ENCODE data around the gene CKS1B. TPM values are rescaled to one million over a fixed set of nuclear protein-coding genes. Genes with fewer than 3 reads are reported as not detected.
A peak's percentile ranks its signal among the peaks of the same experiment; 100 is the strongest.

CKS1B gene
- total RNA-seq, 1 experiment from 2014 or later: 222 TPM

- H3K4me3 ChIP-seq: no peak overlapping the region
- DNase-seq: no peak
- H3K9me3 ChIP-seq: no peaks in the 10 kb centered on the region
- no peaks in the 10 kb centered on the region for H3K27me3 ChIP-seq
- H3K36me3 ChIP-seq: peaks cover 83% of the 10 kb centered on the region
These were observed 37.0 kb downstream of the CKS1B start for GRCh38 chr1:155011437-155012025.

GRCh38 chr1:155012026-155012546 is 37.6 kb downstream of the CKS1B start:
- DNase-seq: peak; percentile 62
- Histone ChIP-seq H3K4me3 (no peak overlapping the region), H3K27me3 (no peaks in the 10 kb centered on the region)

GRCh38 chr1:155012776-155013602 is 38.5 kb downstream of the CKS1B start:
- no peak for DNase-seq
- Histone ChIP-seq H3K27me3 (no peaks in the 10 kb centered on the region), H3K36me3 (peaks cover 77% of the 10 kb centered on the region), H3K9me3 (no peaks in the 10 kb centered on the region), H3K4me3 (no peak overlapping the region)

More at GRCh38 chr1:155012026-155012546, 37.6 kb downstream of the CKS1B start:
- H3K36me3 ChIP-seq: peaks cover 82% of the 10 kb centered on the region
- no peaks in the 10 kb centered on the region for H3K9me3 ChIP-seq

- H3K36me3 ChIP-seq: peaks cover 74% of the 10 kb centered on the region
- no peak overlapping the region for H3K4me3 ChIP-seq
- no peaks in the 10 kb centered on the region for H3K9me3 ChIP-seq
- no peak for DNase-seq
- H3K27me3 ChIP-seq: no peaks in the 10 kb centered on the region
These were observed 39.2 kb downstream of the CKS1B start for GRCh38 chr1:155013632-155014031.

DNA sequence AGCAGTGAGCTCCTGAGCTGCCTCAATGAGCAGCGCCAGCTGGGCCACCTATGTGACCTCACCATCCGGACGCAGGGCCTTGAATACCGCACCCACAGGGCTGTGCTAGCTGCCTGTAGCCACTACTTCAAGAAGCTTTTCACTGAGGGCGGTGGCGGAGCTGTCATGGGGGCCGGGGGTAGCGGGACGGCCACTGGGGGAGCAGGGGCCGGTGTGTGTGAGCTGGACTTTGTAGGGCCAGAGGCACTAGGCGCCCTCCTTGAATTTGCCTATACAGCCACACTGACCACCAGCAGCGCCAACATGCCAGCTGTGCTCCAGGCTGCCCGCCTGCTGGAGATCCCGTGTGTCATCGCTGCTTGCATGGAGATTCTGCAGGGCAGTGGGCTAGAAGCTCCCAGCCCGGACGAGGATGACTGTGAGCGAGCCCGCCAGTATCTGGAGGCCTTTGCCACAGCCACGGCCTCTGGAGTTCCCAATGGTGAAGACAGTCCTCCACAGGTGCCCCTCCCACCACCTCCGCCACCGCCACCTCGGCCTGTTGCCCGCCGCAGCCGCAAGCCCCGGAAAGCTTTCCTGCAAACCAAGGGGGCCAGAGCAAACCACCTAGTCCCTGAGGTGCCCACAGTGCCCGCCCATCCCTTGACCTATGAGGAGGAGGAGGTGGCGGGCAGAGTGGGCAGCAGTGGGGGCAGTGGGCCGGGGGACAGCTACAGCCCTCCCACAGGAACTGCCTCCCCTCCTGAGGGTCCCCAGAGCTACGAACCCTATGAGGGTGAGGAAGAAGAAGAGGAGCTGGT is 40.4 kb downstream of the CKS1B start:
- Histone ChIP-seq H3K36me3 (peaks cover 75% of the 10 kb centered on the region), H3K4me3 (no peak overlapping the region), H3K27me3 (no peaks in the 10 kb centered on the region), H3K9me3 (no peaks in the 10 kb centered on the region)
- DNase-seq: no peak

GRCh38 chr1:155015527-155016230 is 41.2 kb downstream of the CKS1B start:
- Histone ChIP-seq H3K4me3 (no peak overlapping the region), H3K9me3 (no peaks in the 10 kb centered on the region), H3K36me3 (peaks cover 70% of the 10 kb centered on the region), H3K27me3 (no peaks in the 10 kb centered on the region)
- no peak for DNase-seq

- H3K9me3 ChIP-seq: no peaks in the 10 kb centered on the region
- H3K36me3 ChIP-seq: peaks cover 65% of the 10 kb centered on the region
- no peaks in the 10 kb centered on the region for H3K27me3 ChIP-seq
- DNase-seq: no peak
- no peak overlapping the region for H3K4me3 ChIP-seq
These were observed 41.9 kb downstream of the CKS1B start for GRCh38 chr1:155016231-155016831.

GRCh38 chr1:155017041-155017945 is 42.8 kb downstream of the CKS1B start:
- H3K36me3 ChIP-seq: peaks cover 60% of the 10 kb centered on the region
- DNase-seq: peak; percentile 99
- H3K27me3 ChIP-seq: no peaks in the 10 kb centered on the region
- H3K4me3 ChIP-seq: peak overlapping the region; percentile 1
- H3K9me3 ChIP-seq: no peaks in the 10 kb centered on the region

DNA sequence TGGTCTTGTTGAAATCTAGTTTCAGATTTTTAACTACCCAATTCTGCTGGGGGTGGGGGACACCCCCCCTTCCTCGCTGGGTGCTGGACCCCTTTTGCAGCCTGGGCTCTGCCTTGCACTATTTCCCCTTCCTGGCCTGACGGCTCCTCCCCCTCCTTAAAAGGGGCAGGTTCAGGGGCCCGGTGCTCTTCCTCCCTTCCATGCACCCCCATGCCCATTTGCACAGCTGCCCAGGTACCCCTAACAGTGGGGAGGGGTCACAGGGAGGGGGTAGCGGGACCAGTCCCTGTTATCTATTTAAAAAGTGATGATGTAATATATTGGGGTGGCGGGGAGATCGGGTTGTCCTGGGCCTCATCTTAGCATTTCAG is 43.5 kb downstream of the CKS1B start:
- peaks cover 55% of the 10 kb centered on the region for H3K36me3 ChIP-seq
- no peaks in the 10 kb centered on the region for H3K9me3 ChIP-seq
- no peaks in the 10 kb centered on the region for H3K27me3 ChIP-seq
- DNase-seq: no peak
- H3K4me3 ChIP-seq: no peak overlapping the region

DNA sequence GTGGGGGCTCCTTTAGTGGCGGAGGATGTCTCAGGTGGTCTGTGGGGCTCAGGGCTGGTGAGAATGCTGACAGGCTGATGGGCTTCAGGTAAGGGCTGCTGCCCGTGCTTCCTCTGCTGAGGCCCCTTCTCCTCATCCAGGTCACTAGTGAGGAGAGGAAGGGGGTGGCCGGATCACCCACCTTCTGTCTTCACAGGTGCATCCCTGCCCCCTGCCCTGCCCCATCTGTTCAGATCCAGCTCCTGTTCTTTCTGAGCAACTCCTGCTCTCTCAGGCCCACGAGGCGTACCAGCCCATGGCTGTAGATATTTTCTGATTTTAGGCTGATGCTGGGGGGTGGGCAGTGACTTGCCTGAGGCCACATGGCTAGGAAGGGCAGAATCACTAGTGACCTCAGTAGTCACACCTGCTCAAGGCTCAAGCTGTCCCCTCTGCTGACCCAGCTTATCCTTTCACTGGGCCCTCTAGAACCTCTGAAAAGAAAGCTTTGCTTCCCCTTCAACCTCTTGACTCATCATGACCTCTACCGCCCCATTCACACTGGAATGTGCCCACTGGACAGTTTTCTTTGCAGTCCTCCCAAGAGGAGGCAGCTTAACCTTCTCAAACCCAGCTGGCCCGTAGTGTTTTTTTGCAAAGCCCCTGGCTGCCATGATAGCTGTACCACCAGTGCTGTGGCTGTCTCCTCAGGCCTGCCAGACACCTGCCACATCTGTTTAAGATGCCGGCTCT is 44.3 kb downstream of the CKS1B start:
- Histone ChIP-seq H3K4me3 (no peak overlapping the region), H3K9me3 (no peaks in the 10 kb centered on the region), H3K36me3 (peaks cover 50% of the 10 kb centered on the region), H3K27me3 (no peaks in the 10 kb centered on the region)
- DNase-seq: no peak

DNA sequence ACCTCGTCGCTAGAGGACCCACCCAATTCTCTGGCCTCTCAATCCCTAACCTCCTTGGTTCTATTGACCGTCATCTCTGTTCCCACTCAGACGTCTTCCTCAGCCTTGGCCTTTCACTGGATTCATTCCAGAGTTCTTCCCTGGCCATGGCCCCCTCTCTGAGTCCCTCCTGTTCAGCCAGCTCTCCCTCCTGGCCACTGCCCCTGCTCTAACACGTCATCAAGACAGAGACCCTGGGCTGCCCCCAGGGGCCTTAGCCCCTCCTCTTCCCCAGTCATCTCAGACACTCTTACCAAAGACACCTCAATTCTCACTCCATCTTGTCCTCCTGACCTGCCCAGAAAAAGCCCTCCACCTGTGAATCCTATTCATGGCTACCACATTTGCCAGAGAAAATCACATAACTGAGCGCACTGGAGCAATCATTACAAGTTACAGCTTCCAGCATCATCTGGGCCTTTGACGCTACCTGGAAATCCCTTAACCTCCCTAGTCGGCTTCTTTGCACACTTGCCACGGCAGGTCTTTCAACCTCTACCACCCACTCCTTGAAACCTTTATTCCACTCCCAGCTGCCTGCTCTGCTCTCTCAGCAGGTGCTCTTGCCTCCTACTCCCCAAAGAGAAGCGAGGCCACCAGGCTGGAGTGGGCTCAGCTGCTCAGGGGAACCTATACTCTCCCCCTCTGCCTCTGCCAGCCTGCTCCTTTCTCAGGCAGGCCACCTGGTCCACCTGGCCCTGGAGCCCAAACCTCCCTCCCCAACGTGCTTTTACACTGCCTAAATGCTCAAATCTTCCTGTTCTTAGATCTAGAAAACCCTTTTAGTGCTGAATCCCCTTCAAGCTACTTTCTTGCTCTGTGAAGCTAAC is 45.1 kb downstream of the CKS1B start:
- H3K4me3 ChIP-seq: no peak overlapping the region
- no peak for DNase-seq
- no peaks in the 10 kb centered on the region for H3K9me3 ChIP-seq
- no peaks in the 10 kb centered on the region for H3K27me3 ChIP-seq
- peaks cover 42% of the 10 kb centered on the region for H3K36me3 ChIP-seq

GRCh38 chr1:155022136-155022926 is 47.9 kb downstream of the CKS1B start:
- Histone ChIP-seq H3K9me3 (no peaks in the 10 kb centered on the region), H3K36me3 (peaks cover 19% of the 10 kb centered on the region), H3K4me3 (no peak overlapping the region), H3K27me3 (no peaks in the 10 kb centered on the region)
- DNase-seq: no peak

DNA sequence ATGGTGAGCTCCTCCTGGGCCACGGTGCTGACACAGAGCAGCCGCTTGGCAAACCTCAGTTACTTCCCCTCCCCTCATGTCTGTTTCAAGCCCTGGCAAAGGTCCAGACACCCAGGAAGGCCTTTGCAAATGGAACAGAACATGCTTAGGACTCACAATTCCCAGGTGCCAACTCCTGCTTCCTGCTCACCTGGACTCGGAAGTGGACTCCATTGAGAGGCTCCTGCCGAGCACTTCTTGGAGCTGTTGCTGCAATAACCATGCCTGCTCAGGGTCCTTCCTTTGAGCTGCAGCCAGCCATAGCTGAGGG is 48.4 kb downstream of the CKS1B start:
- DNase-seq: no peak
- Histone ChIP-seq H3K4me3 (no peak overlapping the region), H3K36me3 (peaks cover 16% of the 10 kb centered on the region), H3K27me3 (no peaks in the 10 kb centered on the region), H3K9me3 (no peaks in the 10 kb centered on the region)

All from MG63 (cell line).